Uterus (tissue), 4 donors: Measurements from ENCODE around the gene OARD1. TPM values are rescaled to one million over a fixed set of nuclear protein-coding genes. Genes with fewer than 3 reads are reported as not detected.
"Not testable (repeated sequence)": the region's sequence is repeated elsewhere in the genome, so short reads cannot be mapped to it uniquely, and the experiment has no call there.

Experiments used
- DNase-seq, 2 donors: peaks; one replicate each; pipeline ENCODE4 v3.0.0-alpha.2; 2019 to 2020
- H3K27ac ChIP-seq, 2 donors: fragments of 200-600 bp; sonication (generic); 1 replicate in 1 of 2; 2 replicates in 1 of 2; pipeline ENCODE4 v1.5.1; 2016 to 2018
- H3K27me3 ChIP-seq, 2 donors: fragments of 200-600 bp; sonication (generic); one replicate each; pipeline ENCODE4 v1.5.1; 2018 to 2019; ENCODE audit warnings: control low read depth in 1 of 2
- H3K36me3 ChIP-seq, 2 donors: fragments of 200-600 bp; sonication (generic); one replicate each; pipeline ENCODE4 v1.5.1; 2019; ENCODE audit warnings: control low read depth in 1 of 2
- H3K4me1 ChIP-seq, 2 donors: fragments of 200-600 bp; sonication (generic); one replicate each; pipeline ENCODE4 v1.5.1; 2018 to 2019; ENCODE audit warnings: control low read depth in 1 of 2
- H3K4me3 ChIP-seq, 2 donors: fragments of 200-600 bp; sonication (generic); 1 replicate in 1 of 2; 2 replicates in 1 of 2; pipeline ENCODE4 v1.5.1; 2018 to 2019; ENCODE audit warnings: mild to moderate bottlenecking in 1 of 2
- H3K9me3 ChIP-seq, 2 donors: fragments of 200-600 bp; sonication (generic); one replicate each; pipeline ENCODE4 v1.5.1; 2019; ENCODE audit warnings: control low read depth in 1 of 2
- POLR2A ChIP-seq, 2 donors: fragments of 450-650 bp; IDR thresholded peaks; one replicate each; pipeline ENCODE4 v1.6.1; 2016; ENCODE audit warnings: antibody characterized with exemption in 2 of 2, mild to moderate bottlenecking in 1 of 2, moderate library complexity in 1 of 2
- intact Hi-C: fragments of 100-400 bp; cut with DNase I; formaldehyde crosslinking; loops from one replicate; pipeline ENCODE4 v1.15.1; 2023; ENCODE audit warnings: low total_unique reads
- total RNA-seq, 4 donors: library from RNA; depleted of rRNA in 3 of 4; stranded (reverse); fragments of >200 nt in 3 of 4; gene quantifications; one replicate each; pipeline versions ENCODE4 v1.1.0 to v1.2.4, GENCODE V29; 2014 to 2023
- TF ChIP-seq, protein P1 (sequence below), 4 experiments: fragments of 200-600 bp in 2 of 4; fragments of 450-650 bp in 2 of 4; sonication (generic) in 2 of 4; IDR thresholded peaks; one replicate each; pipeline ENCODE4 v1.5.1; 2016 to 2019; ENCODE audit warnings: antibody characterized with exemption in 4 of 4, mild to moderate bottlenecking in 2 of 4, moderate library complexity in 1 of 4
- donor health status: DM: yes; HTN: yes; CAD: no.

The OARD1 gene, protein sequence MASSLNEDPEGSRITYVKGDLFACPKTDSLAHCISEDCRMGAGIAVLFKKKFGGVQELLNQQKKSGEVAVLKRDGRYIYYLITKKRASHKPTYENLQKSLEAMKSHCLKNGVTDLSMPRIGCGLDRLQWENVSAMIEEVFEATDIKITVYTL
- total RNA-seq: 10 to 100 TPM in 3 of 4 donors, 1 to 10 TPM in 1; 7.4 to 21.9 (median 18.2) TPM

DNA sequence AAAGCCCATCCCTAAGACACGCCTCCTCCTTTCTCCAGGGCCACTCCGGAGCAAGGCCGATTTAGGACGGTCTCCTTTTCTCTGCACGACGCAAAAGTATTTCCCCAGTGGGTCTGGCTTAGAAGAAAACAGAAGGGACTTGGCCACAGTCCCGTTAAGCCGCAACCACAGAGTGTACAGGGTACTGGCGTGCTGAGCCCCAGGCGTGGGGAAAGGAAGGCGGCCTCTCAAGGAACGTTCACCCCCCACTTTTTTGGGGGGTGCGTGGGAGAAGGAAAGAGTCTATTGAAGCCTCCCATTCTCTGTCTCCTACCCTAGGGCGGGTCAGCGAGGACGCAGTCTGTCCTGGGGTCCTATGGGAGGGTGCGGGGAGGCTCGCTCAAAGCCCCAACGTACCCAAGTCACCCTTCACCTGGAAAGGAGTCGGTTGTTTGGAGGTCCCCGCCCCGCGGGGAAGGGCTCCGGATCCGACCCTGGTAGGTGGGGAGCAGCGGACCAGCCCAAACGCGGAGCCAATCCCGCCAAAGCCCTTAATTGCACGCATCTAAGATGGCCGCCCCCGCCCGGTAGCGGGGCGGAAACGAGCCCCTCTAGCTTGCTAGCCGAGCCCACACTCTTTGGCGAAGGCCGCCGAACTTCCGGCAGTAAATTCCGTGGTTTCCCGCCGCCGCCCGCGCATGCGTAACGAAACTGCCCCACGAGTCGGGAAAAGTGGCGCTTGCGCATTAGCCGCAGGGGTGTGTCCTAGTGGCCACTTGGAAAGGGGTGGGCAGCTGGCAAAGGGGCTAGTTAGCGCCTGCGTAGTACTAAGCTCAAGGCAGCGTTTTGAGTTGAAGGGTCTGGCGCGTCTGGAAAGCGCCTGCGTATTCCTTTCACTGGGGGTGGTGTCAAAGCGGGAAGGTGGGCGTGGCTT, at the start of gene OARD1:
TSS of gene OARD1 (minus strand) at position 434 of the 913 bp plus-strand sequence. CDS start 722 bp downstream, outside the sequence.
- peak; percentile 100 for DNase-seq
- peaks cover 0 to 12% of the 10 kb centered on the region in 2 donors for H3K4me1 ChIP-seq
- peak within 1 kb of the TSS; percentile 97 to 100 for H3K27ac ChIP-seq
- intact Hi-C loops: no loop called here
- no peaks in the 10 kb centered on the region for H3K36me3 ChIP-seq
- peak within 1 kb of the TSS; percentile 68 to 94 for H3K4me3 ChIP-seq
- peak in 1 of 2 donors; percentile 82 for TF ChIP-seq POLR2A (IDR thresholded peaks at IDR 0.05)
- TF ChIP-seq, protein P1, sequence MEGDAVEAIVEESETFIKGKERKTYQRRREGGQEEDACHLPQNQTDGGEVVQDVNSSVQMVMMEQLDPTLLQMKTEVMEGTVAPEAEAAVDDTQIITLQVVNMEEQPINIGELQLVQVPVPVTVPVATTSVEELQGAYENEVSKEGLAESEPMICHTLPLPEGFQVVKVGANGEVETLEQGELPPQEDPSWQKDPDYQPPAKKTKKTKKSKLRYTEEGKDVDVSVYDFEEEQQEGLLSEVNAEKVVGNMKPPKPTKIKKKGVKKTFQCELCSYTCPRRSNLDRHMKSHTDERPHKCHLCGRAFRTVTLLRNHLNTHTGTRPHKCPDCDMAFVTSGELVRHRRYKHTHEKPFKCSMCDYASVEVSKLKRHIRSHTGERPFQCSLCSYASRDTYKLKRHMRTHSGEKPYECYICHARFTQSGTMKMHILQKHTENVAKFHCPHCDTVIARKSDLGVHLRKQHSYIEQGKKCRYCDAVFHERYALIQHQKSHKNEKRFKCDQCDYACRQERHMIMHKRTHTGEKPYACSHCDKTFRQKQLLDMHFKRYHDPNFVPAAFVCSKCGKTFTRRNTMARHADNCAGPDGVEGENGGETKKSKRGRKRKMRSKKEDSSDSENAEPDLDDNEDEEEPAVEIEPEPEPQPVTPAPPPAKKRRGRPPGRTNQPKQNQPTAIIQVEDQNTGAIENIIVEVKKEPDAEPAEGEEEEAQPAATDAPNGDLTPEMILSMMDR (IDR thresholded peaks at IDR 0.05): peak in 2 of 4 experiments; percentile 2 to 36
- H3K27me3 ChIP-seq: no peaks in the 10 kb centered on the region
- no peaks in the 10 kb centered on the region for H3K9me3 ChIP-seq

DNA sequence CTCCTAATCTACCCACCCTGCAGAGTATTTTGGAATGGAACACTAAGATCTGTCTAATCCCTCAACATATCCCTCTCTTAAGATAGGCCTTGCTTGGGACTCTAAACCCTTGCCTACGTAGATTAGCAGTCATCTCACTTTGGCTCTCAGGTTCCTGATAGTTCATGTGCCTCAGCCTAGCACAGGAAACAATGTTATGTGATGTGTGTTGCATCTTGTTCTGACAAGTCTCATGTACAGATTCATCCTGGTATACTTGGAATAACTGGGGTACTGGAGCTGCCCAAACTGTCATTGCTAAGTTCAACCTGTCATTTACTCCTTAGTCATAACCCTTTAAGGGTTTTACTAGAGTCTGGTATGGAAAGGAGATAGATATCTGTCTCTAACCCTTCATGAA, 47.9 kb upstream of the OARD1 start:
- Histone ChIP-seq H3K27me3 (no peaks in the 10 kb centered on the region), H3K4me1 (no peaks in the 10 kb centered on the region), H3K9me3 (no peaks in the 10 kb centered on the region), H3K4me3 (no peak overlapping the region), H3K36me3 (no peaks in the 10 kb centered on the region), H3K27ac (no peak overlapping the region)
- DNase-seq: no peak
- no peak for TF ChIP-seq POLR2A (IDR thresholded peaks at IDR 0.05)
- TF ChIP-seq, protein P1 (IDR thresholded peaks at IDR 0.05): no peak
- intact Hi-C loops: no loop called here

DNA sequence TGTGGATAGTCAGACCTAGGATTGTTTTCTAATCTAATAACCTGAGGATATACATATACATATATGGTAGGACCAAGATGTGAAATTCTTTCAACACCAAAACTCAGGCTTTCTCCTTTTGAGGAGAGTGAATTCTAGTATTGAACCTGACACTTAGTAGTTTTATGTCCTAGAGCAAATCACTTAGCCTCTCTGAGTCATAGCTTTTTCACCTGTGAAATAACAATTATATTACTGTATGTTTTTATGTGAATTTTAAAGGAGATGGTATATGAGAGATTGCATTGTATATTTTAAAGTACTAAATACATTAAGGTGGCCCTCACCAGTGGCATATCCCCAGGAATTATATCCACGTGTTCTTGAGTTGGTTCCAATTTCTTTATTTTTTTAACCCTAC, 47.4 kb upstream of the OARD1 start:
- TF ChIP-seq POLR2A (IDR thresholded peaks at IDR 0.05): no peak
- TF ChIP-seq, protein P1 (IDR thresholded peaks at IDR 0.05): no peak
- Histone ChIP-seq H3K4me3 (no peak overlapping the region), H3K27ac (no peak overlapping the region), H3K9me3 (no peaks in the 10 kb centered on the region), H3K27me3 (no peaks in the 10 kb centered on the region), H3K36me3 (no peaks in the 10 kb centered on the region), H3K4me1 (no peaks in the 10 kb centered on the region)
- DNase-seq: no peak
- intact Hi-C loops: no loop called here

DNA sequence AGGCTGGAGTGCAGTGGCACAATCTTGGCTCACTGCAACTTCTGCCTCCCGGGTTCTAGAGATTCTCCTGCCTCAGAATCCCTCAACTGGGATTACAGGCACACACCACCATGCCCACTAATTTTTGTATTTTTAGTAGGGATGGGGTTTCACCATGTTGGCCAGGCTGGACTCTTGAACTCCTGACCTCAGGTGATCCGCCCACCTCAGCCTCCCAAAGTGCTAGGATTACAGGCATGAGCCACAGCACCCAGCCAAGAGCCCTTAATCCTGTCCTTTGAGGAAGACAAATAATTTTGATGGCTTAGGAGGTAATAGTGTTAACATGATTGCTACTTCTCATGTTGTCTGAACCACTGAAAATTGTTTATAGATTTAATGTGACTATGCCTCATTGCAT, 42.9 kb upstream of the OARD1 start:
- H3K9me3 ChIP-seq, H3K4me3 ChIP-seq, H3K27me3 ChIP-seq, H3K36me3 ChIP-seq, DNase-seq, H3K4me1 ChIP-seq, H3K27ac ChIP-seq, intact Hi-C loops: not testable (repeated sequence)

DNA sequence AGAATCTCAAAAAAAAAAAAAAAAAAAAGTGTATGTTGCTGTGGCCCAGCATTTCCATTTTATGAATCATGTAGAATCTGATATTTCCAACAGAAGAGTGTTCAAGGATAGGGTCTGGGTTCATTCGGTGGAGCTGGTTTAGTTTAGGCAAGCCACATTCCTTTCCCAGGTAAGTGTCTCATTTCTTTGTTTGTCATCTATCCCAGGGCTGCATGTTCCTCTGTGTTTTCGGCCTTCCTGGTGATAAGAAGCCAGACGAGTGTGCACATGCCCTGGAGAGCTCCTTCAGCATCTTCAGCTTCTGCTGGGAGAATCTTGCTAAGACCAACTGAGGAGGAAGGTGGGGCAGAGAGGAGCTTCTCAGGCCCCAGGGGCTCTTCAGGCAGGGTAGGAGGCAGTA, 38.9 kb upstream of the OARD1 start:
- Histone ChIP-seq H3K27ac (no peak overlapping the region), H3K9me3 (no peaks in the 10 kb centered on the region), H3K4me3 (no peak overlapping the region), H3K36me3 (no peaks in the 10 kb centered on the region), H3K4me1 (no peaks in the 10 kb centered on the region), H3K27me3 (no peaks in the 10 kb centered on the region)
- TF ChIP-seq, protein P1 (IDR thresholded peaks at IDR 0.05): no peak
- no peak for TF ChIP-seq POLR2A (IDR thresholded peaks at IDR 0.05)
- intact Hi-C loops: no loop called here
- DNase-seq: no peak
